HG03571 (cell line): ENCODE results near the gene TMPRSS11F.
"Not testable (repeated sequence)": the region's sequence is repeated elsewhere in the genome, so short reads cannot be mapped to it uniquely, and the experiment has no call there.

Experiments
- ATAC-seq: cut with Tn5 transposase; IDR thresholded peaks from one replicate; pipeline ENCODE4 v1.9.1; 2021; ENCODE audit not compliant: unreplicated experiment

TMPRSS11F gene

DNA sequence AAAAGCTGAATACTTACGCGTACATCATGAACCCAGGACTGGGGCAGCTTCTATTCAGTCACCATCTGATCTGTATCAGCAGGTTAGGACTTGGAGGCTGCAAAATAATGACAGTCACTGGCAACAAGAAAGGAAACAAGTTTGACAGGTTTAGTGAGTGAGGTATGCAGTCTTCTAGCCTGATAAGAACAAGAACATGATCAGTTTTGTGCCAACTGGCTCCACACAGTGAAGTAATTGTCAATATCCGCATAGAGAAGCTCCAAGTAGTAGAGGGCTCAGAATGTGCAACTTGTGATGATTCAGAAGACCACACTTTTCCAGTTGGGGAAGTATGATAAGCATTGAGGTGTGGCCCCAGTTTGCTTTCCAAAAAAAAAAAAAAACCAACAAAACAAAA, at the start of gene TMPRSS11F:
Gene TMPRSS11F (minus strand): TSS at position 77 of the 400 bp plus-strand sequence. CDS start 49 bp downstream, at position 28.
- ATAC-seq = no peak

DNA sequence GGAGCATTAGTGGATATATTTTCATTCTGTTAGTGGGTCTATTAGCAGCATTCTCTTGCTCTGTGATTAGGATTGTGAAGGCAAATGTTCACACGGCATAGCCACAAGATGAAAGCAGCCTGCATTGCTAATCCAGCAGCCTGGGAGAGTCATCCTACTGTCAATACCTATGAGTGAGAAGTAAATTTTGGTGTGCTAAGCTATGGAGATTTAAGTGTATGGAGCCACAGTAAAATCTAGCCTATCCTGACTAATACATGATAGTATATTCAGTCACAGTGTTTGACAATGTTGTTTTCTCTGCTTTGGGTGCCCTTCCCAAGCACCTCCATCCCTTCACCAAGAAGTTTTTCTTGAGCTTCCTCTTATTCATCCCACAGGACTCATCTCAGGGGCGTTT, 47.2 kb upstream of the TMPRSS11F start:
- no peak for ATAC-seq

DNA sequence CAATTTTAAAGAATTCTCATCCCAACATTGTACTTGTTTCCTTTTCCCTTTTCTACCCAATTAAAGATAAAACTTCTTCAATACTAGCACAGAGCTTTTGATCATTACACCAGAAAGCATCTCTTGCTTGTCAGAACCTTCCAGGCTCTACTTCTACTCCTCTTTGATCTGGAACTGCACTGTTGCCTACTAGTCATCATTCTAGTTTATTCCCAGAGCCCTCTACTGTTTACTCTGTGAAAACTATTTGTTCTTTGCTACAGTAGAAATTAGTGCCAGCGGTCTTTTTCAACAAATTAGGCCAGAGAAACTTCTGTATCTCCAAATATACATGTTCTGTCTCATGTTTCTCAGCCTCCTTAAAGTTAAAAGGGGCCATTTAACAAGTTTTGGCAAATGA, 46.8 kb upstream of the TMPRSS11F start:
- ATAC-seq = no peak

DNA sequence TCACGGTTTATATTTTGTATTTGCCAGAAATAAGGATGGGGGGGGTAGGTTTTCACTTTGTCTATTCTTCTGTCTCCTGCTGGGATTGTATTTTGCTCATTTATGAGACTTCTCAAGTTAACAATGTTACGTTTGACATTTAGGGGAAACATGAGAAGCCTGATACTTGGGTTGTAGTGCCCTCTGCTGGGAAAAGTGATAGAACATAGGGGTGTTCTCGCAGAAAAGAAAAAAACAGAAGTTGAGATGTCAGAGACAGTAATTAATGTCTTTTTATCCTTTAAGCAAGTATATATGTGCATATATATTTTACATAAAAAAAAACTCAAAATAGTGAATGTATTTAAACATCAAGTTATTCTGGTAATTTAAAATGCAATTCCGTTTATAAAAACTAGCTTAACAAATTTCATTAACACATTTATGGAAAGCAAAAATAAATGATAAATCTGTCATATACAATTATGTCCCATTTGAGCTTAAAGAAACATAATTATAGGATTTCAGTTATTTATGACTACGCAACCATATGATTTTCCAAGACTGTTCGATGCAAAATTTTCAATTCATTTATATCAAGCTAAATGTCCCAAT, 46.0 kb upstream of the TMPRSS11F start:
- ATAC-seq = no peak

DNA sequence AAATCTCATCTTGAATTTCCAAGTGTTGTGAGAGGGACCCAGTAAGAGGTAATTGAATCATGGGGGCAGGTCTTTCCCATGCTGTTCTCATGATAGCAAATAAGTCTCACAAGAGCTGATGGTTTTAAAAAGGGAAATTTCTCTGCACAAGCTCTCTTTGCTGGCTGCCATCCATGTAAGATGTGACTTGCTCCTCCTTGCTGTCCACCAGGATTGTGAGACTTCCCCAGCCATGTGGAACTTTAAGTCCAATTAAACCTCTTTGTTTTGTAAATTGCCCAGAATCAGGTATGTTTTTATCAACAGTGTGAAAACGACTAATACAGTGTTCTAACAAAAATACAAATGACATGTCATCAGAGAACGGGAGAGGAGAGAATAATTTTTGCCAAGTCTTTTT, 44.7 kb upstream of the TMPRSS11F start:
- ATAC-seq = not testable (repeated sequence)

DNA sequence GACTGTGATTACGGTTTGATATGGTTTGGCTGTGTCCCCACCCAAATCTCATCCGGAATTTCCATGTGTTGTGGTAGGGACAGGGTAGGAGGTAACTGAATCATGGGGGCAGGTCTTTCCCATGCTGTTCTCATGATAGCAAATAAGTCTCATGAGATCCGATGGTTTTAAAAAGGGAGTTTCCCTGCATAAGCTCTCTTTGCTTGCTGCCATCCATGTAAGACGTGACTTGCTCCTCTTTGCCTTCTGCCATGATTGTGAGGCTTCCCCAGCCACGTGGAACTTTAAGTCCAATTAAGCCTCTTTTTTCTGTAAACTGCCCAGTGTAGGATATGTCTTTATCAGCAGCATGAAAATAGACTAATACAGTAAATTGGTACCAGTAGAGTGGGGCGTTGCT, 42.5 kb upstream of the TMPRSS11F start:
- ATAC-seq = not testable (repeated sequence)

DNA sequence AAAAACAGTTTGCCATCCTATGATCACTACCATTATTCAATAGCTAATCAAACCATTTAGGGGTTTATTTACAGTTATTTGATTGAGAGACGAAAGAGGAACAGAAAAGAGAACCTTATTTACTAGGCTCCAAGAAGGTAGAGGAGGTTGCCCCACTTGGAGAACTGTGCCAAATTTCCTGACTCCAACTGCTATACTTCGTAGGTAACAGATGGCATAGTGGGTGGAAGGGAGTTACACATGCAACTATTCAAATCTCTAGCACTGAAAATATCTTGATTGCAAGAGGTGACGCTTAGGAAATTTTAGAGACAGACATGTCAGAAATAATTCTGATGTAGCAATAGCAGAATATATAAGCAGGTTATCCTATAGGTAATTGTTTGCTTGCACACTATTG, 38.0 kb upstream of the TMPRSS11F start:
- ATAC-seq = no peak

DNA sequence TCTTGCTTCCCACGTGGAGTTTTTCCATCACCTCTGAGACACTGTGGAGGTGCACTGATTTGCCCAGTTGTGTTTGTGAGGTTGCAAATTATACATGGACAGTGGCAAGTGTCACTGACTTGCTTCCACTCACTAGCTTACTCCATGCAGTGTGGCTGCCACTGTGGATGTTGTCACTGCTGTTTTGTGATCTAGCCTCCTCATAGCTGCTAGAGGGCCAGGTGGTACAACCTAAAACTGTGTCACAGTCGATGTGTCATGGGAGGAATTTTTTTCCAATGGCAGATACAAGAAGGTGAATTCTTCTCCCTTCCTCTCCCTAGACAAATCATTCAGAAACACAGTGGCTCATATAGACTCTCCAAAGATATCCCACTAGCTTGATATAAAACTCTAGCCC, 37.5 kb upstream of the TMPRSS11F start:
- ATAC-seq = no peak

DNA sequence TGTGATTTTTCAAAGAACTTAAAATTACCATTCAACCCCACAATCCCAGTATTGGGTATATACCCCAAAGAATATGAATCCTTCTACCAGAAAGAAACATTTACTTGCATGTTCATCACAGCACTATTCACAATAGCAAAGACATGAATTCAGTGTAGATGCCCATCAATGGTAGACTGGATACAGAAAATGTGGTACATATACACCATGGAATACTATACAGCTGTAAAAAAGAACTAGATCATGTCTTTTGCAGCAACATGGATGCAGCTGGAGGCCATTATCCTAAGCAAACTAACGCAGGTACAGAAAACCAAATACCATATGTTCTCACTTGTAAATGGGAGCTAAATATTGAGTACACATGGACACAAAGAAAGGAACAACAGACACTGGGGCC, 34.1 kb upstream of the TMPRSS11F start:
- no peak for ATAC-seq

DNA sequence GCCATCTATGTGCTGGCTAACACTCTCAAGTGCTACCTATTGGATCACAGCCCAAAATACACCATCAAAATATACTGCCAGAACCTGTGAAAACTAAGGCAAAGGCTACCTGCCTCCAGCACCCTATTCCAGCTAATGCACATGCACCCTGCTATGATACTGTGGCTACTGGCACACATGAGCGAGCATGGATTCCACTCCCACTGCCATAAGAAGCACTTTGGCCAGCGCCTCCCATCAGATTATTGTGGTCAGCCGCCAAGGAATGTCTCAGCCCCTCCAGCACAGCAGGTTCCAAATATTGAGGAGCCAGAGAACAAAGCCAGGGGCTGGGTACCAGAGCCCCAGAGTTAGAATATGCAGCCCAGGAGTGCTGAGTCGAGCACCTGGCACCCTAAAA, 32.5 kb upstream of the TMPRSS11F start:
- no peak for ATAC-seq

DNA sequence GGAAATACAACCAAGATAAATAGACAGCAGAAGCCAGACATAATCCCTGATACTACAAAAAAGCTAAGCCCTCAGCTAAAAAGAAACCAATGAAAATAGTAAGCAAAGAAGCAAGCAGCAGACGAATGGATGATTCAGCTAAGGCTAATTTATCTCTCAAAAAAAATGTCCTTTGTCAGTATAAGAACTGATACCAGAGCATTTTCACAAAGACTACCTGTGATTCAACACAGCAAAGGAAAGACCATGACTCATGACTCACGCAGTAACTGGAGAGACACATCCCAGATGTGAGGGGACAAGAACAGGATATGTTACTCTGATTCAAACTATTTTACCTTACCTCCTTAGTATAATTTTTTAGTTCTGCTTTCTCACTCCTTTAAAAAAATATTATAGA, 22.7 kb upstream of the TMPRSS11F start:
- ATAC-seq = no peak

DNA sequence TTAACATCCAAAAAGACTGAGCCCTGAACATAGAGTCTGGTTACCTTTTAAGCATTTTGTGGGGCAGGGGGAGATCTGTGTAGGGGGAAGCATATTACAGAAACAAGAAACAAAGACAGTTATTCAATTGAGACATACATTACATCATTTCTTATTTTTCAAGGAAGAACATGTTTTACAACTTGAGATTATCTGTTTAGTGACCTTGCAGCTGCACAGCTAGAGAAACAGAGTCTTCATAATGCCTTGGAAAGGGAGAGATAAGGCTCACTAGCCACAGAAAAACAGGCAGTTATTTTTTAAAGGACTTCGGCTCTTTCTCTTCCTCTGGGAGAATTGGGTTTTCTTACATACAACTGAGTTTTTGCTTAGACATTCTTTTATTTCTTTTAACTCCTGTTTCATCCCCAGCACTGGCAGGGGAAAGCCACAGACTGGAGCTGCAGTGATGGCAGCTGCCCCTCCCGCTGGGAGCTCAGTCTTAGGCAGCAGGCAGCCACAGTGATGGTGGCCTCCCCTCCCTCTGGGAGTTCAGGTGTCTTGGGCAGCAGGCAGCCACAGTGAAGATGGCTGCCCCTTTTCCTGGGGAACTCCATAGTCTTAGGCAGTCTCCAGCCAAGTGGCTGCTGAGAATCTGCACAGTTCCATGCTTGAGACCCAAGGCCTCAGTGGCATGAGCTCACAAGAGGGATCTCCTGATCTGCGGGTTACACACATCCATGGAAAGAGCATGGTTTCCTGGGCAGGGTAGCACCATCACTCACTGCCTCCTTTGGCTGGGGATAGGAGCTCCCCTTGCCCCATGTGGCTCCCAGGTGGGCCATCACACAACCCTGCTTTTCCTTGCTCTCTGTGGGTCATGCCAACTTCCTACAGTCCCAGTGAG, 19.4 kb upstream of the TMPRSS11F start:
- no peak for ATAC-seq

DNA sequence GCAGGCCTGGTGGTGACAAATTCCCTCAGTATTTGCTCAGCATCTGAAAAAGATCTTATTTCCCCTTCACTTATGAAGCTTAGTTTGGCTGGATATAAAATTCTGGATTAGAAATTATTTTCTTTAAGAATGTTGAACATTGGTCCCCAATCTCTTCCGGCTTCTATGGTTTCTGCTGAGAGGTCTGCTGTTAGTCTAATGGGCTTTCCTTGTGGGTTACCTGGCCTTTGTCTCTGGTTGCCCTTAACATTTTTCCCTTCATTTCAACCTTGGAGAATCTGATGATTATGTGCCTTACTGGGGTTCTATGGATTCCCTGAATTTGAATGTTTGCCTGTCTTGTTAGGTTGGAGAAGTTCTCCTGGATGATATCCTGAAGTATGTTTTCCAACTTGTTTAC, 17.4 kb upstream of the TMPRSS11F start:
- ATAC-seq = no peak

DNA sequence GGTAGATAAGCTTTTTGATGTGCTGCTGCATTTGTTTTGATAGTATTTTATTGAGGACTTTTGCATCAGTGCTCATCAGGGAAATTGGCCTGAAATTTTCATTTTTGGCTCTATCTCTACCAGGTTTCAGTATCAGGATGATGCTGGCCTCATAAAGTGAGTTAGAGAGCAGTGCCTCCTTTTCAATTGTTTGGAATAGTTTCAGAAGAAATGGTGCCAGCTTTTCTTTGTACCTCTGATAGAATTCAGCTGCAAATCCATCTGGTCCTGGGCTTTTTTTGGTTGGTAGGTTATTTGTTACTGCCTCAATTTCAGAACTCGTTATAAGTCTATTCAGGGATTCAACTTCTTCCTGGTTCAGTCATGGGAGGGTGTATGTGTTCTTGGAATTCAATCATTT, 15.6 kb upstream of the TMPRSS11F start:
- ATAC-seq = no peak

DNA sequence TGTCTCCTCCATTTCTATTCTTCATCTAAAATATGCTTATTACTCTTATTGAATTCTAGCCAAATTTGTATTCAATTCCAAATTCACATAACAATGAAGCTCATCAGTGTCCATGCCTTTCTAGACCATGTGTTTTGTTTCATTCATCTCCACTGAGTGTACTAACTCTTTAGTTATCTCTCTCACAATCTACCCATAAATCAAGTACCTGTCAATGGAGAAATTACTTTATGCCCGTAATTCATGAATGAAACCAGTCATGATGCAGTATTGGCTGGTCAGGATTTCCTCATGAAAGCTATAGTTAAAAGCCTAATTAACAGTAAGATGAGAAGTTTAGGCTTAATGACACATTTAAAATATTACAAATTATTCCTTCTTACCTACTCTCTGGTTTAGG, 12.2 kb upstream of the TMPRSS11F start:
- no peak for ATAC-seq

DNA sequence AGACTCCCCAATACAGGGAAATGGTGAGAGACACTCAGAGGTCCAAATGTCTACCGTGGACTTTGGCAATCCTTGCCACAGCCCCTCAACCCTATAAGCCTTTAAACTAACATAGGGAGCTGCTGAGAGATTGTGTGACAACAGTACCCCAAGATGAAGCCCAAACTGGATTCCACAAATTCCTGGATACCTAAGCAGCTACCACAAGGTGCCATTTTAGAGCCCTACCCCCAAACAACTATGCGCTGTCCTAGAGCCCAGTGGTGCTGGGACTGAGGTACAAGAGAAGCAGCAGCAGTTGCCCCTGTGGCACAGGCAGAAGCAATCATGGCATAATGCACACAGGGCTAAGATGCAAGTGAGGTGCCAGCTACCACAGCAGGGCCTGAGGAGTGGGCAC, 2.7 kb upstream of the TMPRSS11F start:
- ATAC-seq = no peak

DNA sequence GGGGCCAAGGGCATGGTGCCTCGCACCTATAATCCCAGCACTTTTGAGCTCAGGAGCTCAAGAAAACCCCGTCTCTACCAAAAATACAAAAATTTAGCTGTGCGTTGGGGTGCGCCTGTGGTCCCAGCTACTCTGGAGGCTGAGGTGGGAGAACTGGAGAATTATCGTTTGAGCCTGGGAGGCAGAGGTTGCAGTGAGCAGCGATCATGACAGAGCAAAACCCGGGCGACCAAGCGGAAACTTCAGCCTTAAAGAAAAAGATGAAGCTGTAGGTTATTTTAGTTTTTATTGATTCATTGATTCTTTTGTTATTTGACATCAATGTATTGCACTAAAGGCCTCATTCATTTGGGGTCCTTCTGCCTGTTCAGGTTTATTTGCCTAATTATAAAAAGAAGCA, 5.4 kb downstream of the TMPRSS11F start:
- ATAC-seq = no peak

DNA sequence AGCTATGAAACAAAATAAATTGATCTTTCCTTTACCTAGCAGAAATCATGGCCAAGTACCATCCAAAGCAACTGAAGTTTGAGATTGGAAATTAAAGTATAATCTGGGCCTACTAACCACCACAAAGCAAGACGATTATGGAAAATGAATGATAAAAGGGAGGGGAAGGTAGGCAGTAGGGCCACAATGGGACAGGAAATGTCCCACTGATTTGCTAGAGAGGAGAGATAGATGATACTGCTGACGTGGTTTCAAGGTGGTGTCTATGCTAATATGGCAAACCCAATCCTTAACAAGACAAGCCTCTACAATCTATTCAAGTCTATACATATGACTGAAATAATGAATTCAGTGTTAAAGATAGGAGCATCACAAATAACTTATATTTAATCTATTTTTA, 6.1 kb downstream of the TMPRSS11F start:
- no peak for ATAC-seq

DNA sequence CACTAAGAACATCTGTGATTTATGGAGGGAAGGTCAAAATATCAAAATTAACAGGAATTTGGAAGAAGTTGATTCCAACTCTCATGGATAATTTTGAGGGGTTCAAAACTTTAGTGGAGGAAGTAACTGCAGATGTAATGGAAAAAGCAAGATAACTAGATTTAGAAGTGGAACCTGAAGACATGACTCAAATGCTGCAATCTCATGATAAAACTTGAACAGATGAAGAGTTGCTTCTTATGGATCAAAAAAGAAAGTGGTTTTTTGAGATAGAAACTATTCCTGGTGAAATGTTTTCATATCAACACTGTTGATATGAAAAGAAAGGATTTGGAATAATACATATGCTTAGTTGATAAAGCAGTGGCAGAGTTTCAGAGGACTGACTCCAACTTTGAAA, 9.7 kb downstream of the TMPRSS11F start:
- ATAC-seq = no peak

DNA sequence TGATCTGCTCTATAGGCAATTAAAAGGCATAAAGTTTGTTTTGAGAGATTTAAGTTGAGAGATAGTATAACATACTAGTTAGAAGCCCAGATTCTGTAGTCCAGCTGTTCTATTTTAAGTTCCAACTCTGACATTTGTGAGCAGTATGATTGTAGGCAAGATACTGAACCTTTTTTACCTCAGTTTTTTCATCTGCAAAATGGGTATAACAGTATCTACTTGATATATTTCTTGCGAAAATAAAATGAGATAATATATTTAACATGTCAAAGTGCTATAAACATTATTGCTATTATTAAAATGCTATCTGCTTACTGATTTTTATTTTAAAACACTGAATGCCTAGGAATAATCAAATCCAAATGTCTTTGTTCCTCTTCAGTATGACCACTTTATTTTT, 19.2 kb downstream of the TMPRSS11F start:
- ATAC-seq = no peak

DNA sequence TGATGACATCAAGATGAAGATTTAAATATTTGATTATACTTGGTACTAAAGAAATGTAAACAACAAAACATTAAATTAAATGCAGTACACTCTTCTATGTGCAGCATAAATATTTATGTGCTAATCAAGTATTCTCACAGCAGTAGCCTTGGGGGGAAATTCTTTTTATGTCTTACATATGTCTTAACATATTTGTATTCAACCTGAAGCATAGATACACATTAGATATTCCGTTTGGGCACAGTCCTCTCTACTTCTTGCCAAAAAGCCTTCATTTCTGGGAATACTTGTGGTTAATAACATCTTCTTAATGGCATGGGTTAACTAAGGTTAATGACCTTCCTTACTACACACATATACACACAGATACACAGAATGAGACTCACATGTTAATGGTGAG, 19.8 kb downstream of the TMPRSS11F start:
- ATAC-seq = no peak

DNA sequence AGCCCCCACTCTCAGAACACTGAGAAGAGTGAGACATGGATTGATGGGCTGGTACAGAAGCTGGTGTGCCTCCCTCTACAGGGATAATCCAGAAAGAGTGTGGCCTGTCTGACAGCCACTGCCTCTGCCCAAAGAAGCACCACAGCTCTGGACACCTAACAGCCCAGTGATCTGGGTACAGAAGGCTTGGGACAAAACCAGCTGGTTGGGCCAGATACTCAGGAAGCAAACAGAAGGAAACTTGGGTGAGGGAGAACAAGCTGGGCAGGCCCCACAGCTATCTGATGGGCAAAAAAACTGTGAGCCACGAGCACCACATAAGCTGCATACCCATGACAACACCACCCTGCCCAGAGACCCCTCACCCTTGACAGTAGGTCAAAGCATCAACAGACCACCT, 46.9 kb downstream of the TMPRSS11F start:
- no peak for ATAC-seq

DNA sequence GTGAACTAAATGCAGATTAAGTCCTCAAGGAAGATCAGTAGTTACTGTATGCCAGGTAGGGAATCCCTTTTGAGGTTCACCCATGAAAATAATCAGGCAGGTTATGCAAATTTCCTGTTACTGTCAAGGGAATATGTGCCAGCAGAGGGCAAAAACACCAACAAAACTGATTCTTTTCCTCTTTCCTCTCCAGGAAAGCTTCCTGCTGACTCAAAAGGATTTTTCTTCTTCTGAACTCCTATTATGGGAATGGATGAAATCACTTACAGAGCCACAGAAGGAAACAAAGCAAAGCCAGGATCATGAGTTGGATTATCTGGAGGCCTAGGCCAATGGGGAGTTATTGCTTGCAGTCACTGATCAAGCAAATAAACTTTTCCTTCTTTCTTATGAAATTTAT, 49.7 kb downstream of the TMPRSS11F start:
- no peak for ATAC-seq
